Activated CD4-positive, CD25-positive, alpha-beta regulatory T cell treated with anti-CD3 and anti-CD28 coated beads, Interleukin-2, amount 50 U/mL, for 72 hours (primary cell): ENCODE data around the gene TPGS1.

ENCODE experiments used
- DNase-seq: peaks from one replicate; pipeline ENCODE4 v3.0.0; 2021

TPGS1 gene

GRCh38 chr19:496112-496665 lies 11.1 kb upstream of the TPGS1 start, which contains the start of gene MADCAM1:
MADCAM1 (plus strand) TSS chr19:496486; CDS start chr19:496500, 14 bp downstream.
- no peak for DNase-seq

- no peak for DNase-seq
Measured at GRCh38 chr19:496986-497385, 10.3 kb upstream of the TPGS1 start.

GRCh38 chr19:497491-497868 lies 9.8 kb upstream of the TPGS1 start:
- DNase-seq, result no peak

GRCh38 chr19:497869-498510 lies 9.3 kb upstream of the TPGS1 start:
- DNase-seq, result no peak

GRCh38 chr19:498511-498891 lies 8.8 kb upstream of the TPGS1 start:
- no peak for DNase-seq

GRCh38 chr19:498977-499623 lies 8.2 kb upstream of the TPGS1 start:
- no peak for DNase-seq

- DNase-seq, result no peak
Measured at GRCh38 chr19:501646-502045, 5.7 kb upstream of the TPGS1 start.

GRCh38 chr19:504616-505015 lies 2.7 kb upstream of the TPGS1 start:
- no peak for DNase-seq

- DNase-seq, result peak; percentile 90
Measured at GRCh38 chr19:506404-507285, 652 bp upstream of the TPGS1 start.

GRCh38 chr19:508204-509150 lies 1.2 kb downstream of the TPGS1 start:
- DNase-seq, result no peak

GRCh38 chr19:510606-511100 lies 3.4 kb downstream of the TPGS1 start:
- peak; percentile 92 for DNase-seq

GRCh38 chr19:511101-511851 lies 4.0 kb downstream of the TPGS1 start:
- peak; percentile 69 for DNase-seq

- no peak for DNase-seq
Measured at GRCh38 chr19:512547-513365, 5.5 kb downstream of the TPGS1 start.

- DNase-seq, result no peak
Measured at GRCh38 chr19:513368-514165, 6.3 kb downstream of the TPGS1 start.

GRCh38 chr19:514166-514663 lies 6.9 kb downstream of the TPGS1 start:
- DNase-seq, result no peak

GRCh38 chr19:517721-518597 lies 10.7 kb downstream of the TPGS1 start:
- DNase-seq, result no peak

- DNase-seq, result peak; percentile 47
Measured at GRCh38 chr19:518598-519231, 11.4 kb downstream of the TPGS1 start.

GRCh38 chr19:519449-519865 lies 12.2 kb downstream of the TPGS1 start:
- DNase-seq, result no peak
